Mucosa of rectum (tissue), 2 donors: ENCODE results near the gene SLC5A6.

Experiments
- H3K27ac ChIP-seq, 2 donors: one replicate each; pipeline ENCODE4 v1.7.0; 2013; ENCODE audit warnings: inconsistent platforms in 2 of 2, low read depth in 2 of 2, low read length in 2 of 2
- H3K27me3 ChIP-seq, 2 donors: one replicate each; pipeline ENCODE4 v1.7.0; 2013; ENCODE audit warnings: low read length in 2 of 2; ENCODE audit not compliant: control insufficient read depth in 2 of 2, insufficient read depth in 2 of 2
- H3K36me3 ChIP-seq, 2 donors: one replicate each; pipeline ENCODE4 v1.7.0; 2013; ENCODE audit warnings: low read length in 2 of 2; ENCODE audit not compliant: control insufficient read depth in 2 of 2, insufficient read depth in 2 of 2
- H3K4me1 ChIP-seq, 2 donors: one replicate each; pipeline ENCODE4 v1.7.0; 2013; ENCODE audit warnings: low read length in 2 of 2, mild to moderate bottlenecking in 1 of 2; ENCODE audit not compliant: control insufficient read depth in 2 of 2, insufficient read depth in 2 of 2
- H3K4me3 ChIP-seq, 2 donors: one replicate each; pipeline ENCODE4 v1.7.0; 2013; ENCODE audit warnings: low read length in 2 of 2
- H3K9ac ChIP-seq, 2 donors: one replicate each; pipeline ENCODE4 v1.7.0; 2013; ENCODE audit warnings: low read length in 2 of 2, low read depth in 1 of 2, mild to moderate bottlenecking in 1 of 2
- H3K9me3 ChIP-seq, 2 donors: one replicate each; pipeline ENCODE4 v1.7.0; 2013; ENCODE audit warnings: low read length in 2 of 2; ENCODE audit not compliant: control insufficient read depth in 2 of 2
- donor health status: healthy.
- donor health status: Normal muscosa, but diverticular disease.

The SLC5A6 gene

DNA sequence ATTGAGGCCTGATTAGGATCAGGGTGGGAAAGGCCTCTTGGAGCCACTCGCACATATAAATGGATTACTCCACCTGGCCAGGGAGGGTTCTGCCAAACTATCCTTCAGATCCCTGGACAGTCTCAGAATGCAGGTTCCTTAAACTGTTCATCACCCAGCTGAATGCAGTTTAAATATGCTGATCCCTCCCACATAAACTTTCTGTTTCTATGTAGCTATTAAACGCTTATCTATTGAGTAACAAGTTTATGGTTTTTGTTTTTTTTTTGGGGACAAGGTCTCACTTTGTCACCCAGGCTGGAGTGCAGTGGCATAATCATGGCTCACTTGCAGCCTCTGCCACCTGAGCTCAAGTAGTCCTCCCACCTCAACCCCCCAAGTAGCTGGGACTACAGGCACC is 7.0 kb upstream of the SLC5A6 start:
- peaks cover 9 to 12% of the 10 kb centered on the region in 2 donors for H3K4me1 ChIP-seq
- H3K9me3 ChIP-seq, result no peaks in the 10 kb centered on the region
- peaks cover 19 to 33% of the 10 kb centered on the region in 2 donors for H3K36me3 ChIP-seq
- H3K9ac ChIP-seq, result no peak overlapping the region
- no peak overlapping the region for H3K4me3 ChIP-seq
- H3K27me3 ChIP-seq, result no peaks in the 10 kb centered on the region
- no peak overlapping the region for H3K27ac ChIP-seq

DNA sequence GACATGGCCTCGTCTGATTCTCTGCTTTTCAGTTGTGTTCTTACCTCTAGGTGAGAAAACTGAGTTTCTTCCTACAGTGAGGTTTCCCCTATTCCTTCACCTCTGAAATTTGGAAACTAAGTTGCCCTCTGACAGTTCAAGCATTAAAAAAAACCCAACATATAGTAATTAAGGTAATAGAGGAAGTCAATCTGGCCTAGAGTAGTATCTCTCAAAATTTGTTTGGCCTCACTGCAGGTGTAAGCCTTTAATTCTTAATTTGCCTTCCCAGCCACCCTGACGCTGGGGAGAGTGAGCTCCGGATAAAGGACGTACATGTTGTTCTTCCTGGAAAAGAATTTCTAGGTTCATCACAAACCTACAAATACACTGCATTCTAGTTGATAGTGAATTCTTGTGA is 6.5 kb upstream of the SLC5A6 start:
- Histone ChIP-seq H3K27me3 (no peaks in the 10 kb centered on the region), H3K4me1 (peaks cover 9 to 12% of the 10 kb centered on the region in 2 donors), H3K36me3 (peaks cover 14 to 29% of the 10 kb centered on the region in 2 donors), H3K27ac (no peak overlapping the region), H3K4me3 (no peak overlapping the region), H3K9me3 (no peaks in the 10 kb centered on the region), H3K9ac (no peak overlapping the region)

DNA sequence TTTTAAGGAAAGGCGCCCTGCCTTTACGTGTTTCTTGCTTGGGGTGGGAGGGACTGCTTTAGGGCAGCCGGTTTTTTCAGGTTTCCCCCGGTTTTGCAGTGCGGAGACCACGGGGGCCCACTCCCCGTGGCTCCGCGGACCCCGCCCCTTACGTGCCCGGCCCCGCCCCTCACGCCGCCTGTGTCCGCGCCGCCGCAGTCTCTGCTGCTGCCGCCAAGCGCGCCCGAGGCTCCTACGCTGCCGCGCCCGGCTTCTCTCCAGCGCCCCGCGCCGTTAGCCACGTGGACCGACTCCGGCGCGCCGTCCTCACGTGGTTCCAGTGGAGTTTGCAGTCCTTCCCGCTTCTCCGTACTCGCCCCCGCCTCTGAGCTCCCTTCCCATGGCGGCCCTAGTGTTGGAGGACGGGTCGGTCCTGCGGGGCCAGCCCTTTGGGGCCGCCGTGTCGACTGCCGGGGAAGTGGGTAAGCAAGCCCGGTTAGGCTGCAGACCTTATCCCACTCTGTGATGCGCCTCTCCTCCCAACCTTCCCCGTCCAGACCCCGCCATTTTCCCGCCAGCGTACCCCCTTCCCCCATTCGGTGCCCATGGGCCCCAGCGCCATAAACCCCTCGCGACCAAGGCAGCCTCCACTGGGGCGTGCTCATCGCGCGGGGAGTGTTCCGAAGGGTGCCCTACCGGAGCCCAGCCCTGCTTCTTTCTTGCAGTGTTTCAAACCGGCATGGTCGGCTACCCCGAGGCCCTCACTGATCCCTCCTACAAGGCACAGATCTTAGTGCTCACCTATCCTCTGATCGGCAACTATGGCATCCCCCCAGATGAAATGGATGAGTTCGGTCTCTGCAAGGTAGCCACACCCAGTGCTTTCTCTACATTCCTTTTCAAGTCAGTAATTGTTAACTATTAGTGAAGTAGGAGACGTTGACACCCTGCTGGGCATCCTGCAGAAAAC is 5.4 kb upstream of the SLC5A6 start, which contains the start of gene CAD:
CAD (plus strand) TSS at position 197 of the 949 bp plus-strand sequence; CDS start at position 380, 183 bp downstream.
- Histone ChIP-seq H3K4me1 (peaks cover 16 to 17% of the 10 kb centered on the region in 2 donors), H3K9ac (peak within 1 kb of the TSS; percentile 60 to 64), H3K4me3 (peak within 1 kb of the TSS; percentile 70 to 81), H3K36me3 (peaks cover 5 to 20% of the 10 kb centered on the region in 2 donors), H3K27me3 (no peaks in the 10 kb centered on the region), H3K9me3 (no peaks in the 10 kb centered on the region), H3K27ac (peak within 1 kb of the TSS; percentile 39 to 72)

DNA sequence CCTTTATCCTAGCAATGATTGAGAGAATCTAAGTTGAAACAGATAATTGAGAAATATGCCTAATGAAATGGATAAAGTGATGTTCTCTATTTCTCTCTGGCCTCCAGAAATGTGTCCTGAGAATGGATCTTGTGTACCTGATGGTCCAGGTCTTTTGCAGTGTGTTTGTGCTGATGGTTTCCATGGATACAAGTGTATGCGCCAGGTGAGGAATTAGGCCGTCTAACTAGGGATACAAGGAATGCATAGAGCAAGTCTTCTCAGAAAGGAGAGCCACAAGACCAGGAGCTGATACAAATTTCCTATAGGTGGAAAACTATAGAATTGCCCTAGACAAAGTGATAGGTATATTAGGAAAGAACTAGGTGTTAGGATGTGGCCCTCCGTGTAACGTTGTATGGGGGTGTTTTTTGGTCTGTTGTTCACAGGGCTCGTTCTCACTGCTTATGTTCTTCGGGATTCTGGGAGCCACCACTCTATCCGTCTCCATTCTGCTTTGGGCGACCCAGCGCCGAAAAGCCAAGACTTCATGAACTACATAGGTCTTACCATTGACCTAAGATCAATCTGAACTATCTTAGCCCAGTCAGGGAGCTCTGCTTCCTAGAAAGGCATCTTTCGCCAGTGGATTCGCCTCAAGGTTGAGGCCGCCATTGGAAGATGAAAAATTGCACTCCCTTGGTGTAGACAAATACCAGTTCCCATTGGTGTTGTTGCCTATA is 4.5 kb upstream of the SLC5A6 start:
- peak overlapping the region; percentile 39 to 50 for H3K27ac ChIP-seq
- H3K9ac ChIP-seq, result peak overlapping the region; percentile 60 to 61
- H3K4me3 ChIP-seq, result peak overlapping the region; percentile 70 to 81
- H3K36me3 ChIP-seq, result peaks cover 0 to 14% of the 10 kb centered on the region in 2 donors
- H3K27me3 ChIP-seq, result no peaks in the 10 kb centered on the region
- H3K4me1 ChIP-seq, result peaks cover 16 to 17% of the 10 kb centered on the region in 2 donors
- no peaks in the 10 kb centered on the region for H3K9me3 ChIP-seq

DNA sequence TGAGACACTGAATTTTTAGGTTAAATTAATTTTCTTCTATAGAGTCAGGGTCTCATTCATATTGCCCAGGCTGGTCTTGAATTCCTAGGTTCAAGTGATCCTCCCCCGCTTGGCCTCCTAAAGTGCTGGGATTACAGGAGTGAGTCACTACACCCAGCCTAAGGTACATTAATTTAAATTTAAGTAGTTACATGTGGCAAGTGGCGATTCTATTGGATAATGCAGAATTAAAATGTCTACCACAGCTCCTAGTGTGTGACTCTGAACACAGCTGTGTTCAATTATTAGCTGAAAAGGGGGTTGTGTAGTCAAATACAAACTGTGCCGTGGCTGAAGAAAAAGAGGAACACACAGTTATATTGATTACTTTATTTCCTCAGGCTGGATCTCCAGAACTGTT is 2.9 kb upstream of the SLC5A6 start:
- Histone ChIP-seq H3K4me1 (peaks cover 21 to 22% of the 10 kb centered on the region in 2 donors), H3K9ac (no peak overlapping the region), H3K9me3 (no peaks in the 10 kb centered on the region), H3K27ac (no peak overlapping the region), H3K4me3 (no peak overlapping the region), H3K27me3 (no peaks in the 10 kb centered on the region), H3K36me3 (peaks cover 0 to 7% of the 10 kb centered on the region in 2 donors)

DNA sequence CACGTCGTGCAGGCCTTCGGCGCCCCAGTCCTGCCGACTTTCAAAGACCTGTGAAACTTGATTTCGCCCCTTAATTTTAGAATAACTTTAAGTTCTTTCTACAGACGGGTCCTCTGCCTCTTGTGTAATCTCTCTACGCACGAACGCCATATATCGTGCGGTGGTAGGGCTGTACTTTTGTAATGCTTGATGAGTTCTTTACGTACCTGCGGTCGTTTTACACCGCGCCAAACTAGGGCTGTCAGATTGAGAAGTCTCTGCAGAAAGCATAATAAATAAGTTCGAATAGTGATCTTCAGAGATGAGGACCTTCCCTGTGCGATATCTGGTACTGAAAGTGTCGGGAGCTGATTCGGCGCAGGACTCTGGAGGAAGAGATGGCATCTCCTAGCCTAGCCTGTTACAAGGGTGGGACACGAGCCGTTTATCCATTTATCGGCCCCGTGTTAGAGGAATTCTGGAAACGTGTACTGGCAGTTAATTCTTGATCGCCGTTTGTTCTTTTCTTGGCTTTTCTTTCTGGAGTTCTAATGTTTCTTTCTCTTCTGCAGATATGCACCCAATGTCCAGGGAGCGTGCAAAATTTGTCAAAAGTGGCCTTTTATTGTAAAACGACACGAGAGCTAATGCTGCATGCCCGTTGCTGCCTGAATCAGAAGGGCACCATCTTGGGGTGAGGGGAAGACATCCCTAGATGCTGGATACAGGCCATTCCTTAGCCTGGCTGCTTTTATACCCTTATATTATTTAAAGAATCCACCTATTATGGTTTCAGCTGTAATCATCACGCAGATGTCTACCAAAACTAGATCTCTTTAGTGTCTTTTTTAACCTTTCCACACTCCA is 781 bp upstream of the SLC5A6 start:
- Histone ChIP-seq H3K9ac (peak overlapping the region; percentile 89 to 99), H3K36me3 (peaks cover 0 to 13% of the 10 kb centered on the region in 2 donors), H3K4me3 (peak overlapping the region; percentile 79 to 93), H3K4me1 (peaks cover 18 to 23% of the 10 kb centered on the region in 2 donors), H3K9me3 (no peaks in the 10 kb centered on the region), H3K27me3 (no peaks in the 10 kb centered on the region), H3K27ac (peak overlapping the region; percentile 98)

DNA sequence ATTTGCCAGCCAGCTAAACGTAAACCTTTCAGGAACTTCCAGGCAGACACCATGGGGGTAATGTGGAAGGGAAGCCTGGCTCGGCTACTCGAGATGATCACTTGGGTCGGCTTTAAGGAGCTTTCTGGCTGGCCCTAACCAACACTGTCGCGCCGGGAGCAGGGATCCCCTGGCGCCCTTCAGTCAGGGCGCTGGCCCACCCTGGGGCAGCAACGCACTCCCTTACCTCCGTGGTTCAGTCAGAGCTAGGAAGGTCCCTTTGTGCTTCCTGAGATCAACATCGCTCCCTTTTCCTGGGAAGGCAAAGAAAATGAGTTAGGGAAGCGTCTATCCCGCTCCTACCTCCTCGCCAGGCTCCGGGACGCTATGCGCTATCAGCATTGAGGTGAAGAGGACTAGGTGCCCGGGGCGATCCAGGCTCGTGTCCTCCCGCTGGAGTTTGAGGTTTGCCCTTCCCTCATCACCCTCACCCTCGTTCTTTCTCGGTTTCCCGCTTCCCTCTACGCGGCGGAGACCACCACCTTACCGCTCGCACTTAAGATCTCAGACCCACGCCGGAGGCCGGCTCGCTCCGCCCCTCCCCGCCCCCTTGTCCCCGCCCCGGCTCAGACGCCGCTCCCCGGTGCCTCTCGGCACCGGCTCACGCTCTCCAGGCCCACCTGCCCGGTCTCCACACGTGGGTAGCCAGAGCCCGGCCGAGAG is 676 bp downstream of the SLC5A6 start:
- Histone ChIP-seq H3K9ac (peak overlapping the region; percentile 66 to 70), H3K36me3 (peaks cover 3 to 27% of the 10 kb centered on the region in 2 donors), H3K27me3 (no peaks in the 10 kb centered on the region), H3K4me1 (peaks cover 14 to 16% of the 10 kb centered on the region in 2 donors), H3K27ac (peak overlapping the region; percentile 98), H3K9me3 (no peaks in the 10 kb centered on the region), H3K4me3 (peak overlapping the region; percentile 91 to 93)

DNA sequence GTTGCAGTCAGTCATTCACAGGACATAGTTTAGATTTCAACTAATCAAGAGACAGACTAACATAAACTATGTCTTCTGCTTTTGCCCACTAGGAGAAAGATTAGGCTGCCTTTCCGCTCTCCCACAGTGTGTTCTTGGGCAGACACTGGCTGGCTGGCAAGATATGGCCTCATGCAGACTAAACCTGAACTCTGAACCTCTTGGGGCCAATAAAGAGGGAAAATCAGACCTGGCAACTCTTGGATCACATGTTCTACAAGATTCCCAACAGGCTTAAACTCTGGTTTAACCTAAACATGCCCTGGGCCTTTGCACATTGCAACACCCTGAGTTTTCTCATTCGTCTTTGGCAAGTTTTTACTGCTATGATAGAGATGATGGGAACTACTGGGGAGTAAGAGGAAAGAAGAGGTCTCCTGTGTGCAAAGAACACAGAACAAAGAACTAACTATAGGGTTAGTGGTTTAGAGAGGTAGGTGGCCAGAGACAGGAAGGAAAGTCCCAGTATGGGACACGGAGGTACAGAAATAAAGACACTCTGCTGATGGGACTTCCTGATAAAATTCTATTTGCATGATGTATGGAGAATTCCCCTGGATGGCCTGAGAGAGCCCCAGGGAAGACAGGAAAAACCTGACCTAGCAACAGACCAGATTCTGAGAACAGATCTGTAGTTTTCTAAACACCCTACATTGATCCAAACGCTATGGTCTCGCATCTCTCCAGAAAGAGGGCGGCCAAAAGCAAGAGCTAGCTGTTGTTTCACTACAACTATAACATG is 2.3 kb downstream of the SLC5A6 start:
- H3K9me3 ChIP-seq, result no peaks in the 10 kb centered on the region
- H3K27me3 ChIP-seq, result no peaks in the 10 kb centered on the region
- H3K27ac ChIP-seq, result no peak overlapping the region
- no peak overlapping the region for H3K9ac ChIP-seq
- H3K4me3 ChIP-seq, result no peak overlapping the region
- H3K4me1 ChIP-seq, result peaks cover 14 to 16% of the 10 kb centered on the region in 2 donors
- peaks cover 5 to 31% of the 10 kb centered on the region in 2 donors for H3K36me3 ChIP-seq
